A549 (cell line): ENCODE results near the gene SLIT3. TPM values are rescaled to one million over a fixed set of nuclear protein-coding genes. Genes with fewer than 3 reads are reported as not detected.

Source experiments
- ATAC-seq, 2 experiments: fragments of 200-7000 bp in 1 of 2; fragments of >200 bp in 1 of 2; cut with Nextera tagmentation in 1 of 2; cut with Tn5 transposase in 1 of 2; 3 replicates each; pipeline versions ENCODE4 v1.8.0 to v1.9.1; 2018 to 2020; ENCODE audit warnings: mild to moderate bottlenecking in 1 of 2, moderate library complexity in 1 of 2
- CTCF ChIA-PET: fragments of 300-600 bp; sonication (Branson Sonifier 250); formaldehyde crosslinking; extraction: SDS; loops from one replicate; lab custom pipeline; 2021; ENCODE audit warnings: antibody characterized with exemption, inconsistent platforms; lab: Yijun Ruan, JAX
- POLR2A ChIA-PET: fragments of 350-600 bp; formaldehyde crosslinking; extraction: SDS; loops from one replicate; lab custom pipeline; 2021; ENCODE audit warnings: antibody characterized with exemption, inconsistent platforms; lab: Yijun Ruan, JAX
- DNase-seq, 2 experiments: peaks; one replicate each; pipeline versions ENCODE4 v3.0.0 to v3.0.0-alpha.2; 2011 to 2016; ENCODE audit warnings: low read depth in 1 of 2, low spot score in 1 of 2
- FAIRE-seq: peaks from 2 replicates; lab custom pipeline; 2011; peaks lifted over from hg19 to GRCh38; lab: Jason Lieb, UNC
- H3K27ac ChIP-seq, 2 experiments: fragments of >200 bp; sonication (Bioruptor Twin); formaldehyde crosslinking; 3 replicates each; pipeline ENCODE4 v1.5.1; 2016 to 2017
- H3K4me1 ChIP-seq: fragments of >200 bp; sonication (Bioruptor Twin); formaldehyde crosslinking; 3 replicates; pipeline ENCODE4 v1.6.1; 2016
- H3K4me2 ChIP-seq: fragments of >200 bp; sonication (Bioruptor Twin); formaldehyde crosslinking; 3 replicates; pipeline ENCODE4 v1.6.1; 2016
- H3K4me3 ChIP-seq: fragments of >200 bp; sonication (Bioruptor Twin); formaldehyde crosslinking; 3 replicates; pipeline ENCODE4 v1.5.1; 2016
- H3K9me3 ChIP-seq: fragments of >200 bp; sonication (Bioruptor Twin); formaldehyde crosslinking; 3 replicates; pipeline ENCODE4 v1.6.1; 2016
- ATOH8 ChIP-seq: fragments of 250-450 bp; sonication (Bioruptor Pico); IDR thresholded peaks from 2 replicates; pipeline ENCODE4 v1.5.0; 2020; ENCODE audit warnings: low read depth, mild to moderate bottlenecking, moderate library complexity
- CEBPB ChIP-seq, 2 experiments: fragments of >200 bp in 1 of 2; sonication (Bioruptor Twin) in 1 of 2; formaldehyde crosslinking in 1 of 2; IDR thresholded peaks; 2 replicates each; pipeline ENCODE4 v1.6.1; 2012 to 2016
- EHF ChIP-seq: fragments of 250-450 bp; sonication (Bioruptor Pico); IDR thresholded peaks from 2 replicates; pipeline ENCODE4 v1.5.0; 2020; ENCODE audit warnings: mild to moderate bottlenecking
- EHMT2 ChIP-seq: fragments of 200-600 bp; sonication (generic); IDR thresholded peaks from 2 replicates; pipeline ENCODE4 v1.6.1; 2016; ENCODE audit warnings: antibody characterized with exemption, low read depth, mild to moderate bottlenecking, moderate library complexity
- ELK1 ChIP-seq: fragments of 150-350 bp; IDR thresholded peaks from 2 replicates; pipeline ENCODE4 v1.6.1; 2014; ENCODE audit warnings: low read depth, mild to moderate bottlenecking, low read length
- EP300 ChIP-seq, 2 experiments: fragments of >200 bp; sonication (Bioruptor Twin); formaldehyde crosslinking; IDR thresholded peaks; 2 replicates in 1 of 2; 3 replicates in 1 of 2; pipeline ENCODE4 v1.6.1; 2016 to 2017
- GATA3 ChIP-seq: IDR thresholded peaks from 2 replicates; pipeline ENCODE4 v1.6.1; 2012; ENCODE audit warnings: borderline replicate concordance
- HDAC2 ChIP-seq: fragments of 200-600 bp; sonication (generic); IDR thresholded peaks from 2 replicates; pipeline ENCODE4 v1.6.1; 2016
- HES2 ChIP-seq: fragments of >200 bp; sonication (Bioruptor Twin); formaldehyde crosslinking; IDR thresholded peaks from 2 replicates; pipeline ENCODE4 v1.6.1; 2016
- HOXA7 ChIP-seq: fragments of 250-450 bp; sonication (Bioruptor Pico); IDR thresholded peaks from 2 replicates; pipeline ENCODE4 v1.5.0; 2020; ENCODE audit warnings: mild to moderate bottlenecking, moderate library complexity
- JUN ChIP-seq, 2 experiments: fragments of >200 bp; sonication (Bioruptor Twin); formaldehyde crosslinking; IDR thresholded peaks; 2 replicates in 1 of 2; 3 replicates in 1 of 2; pipeline ENCODE4 v1.6.1; 2016 to 2017
- KDM1A ChIP-seq: fragments of 200-600 bp; sonication (generic); IDR thresholded peaks from 2 replicates; pipeline ENCODE4 v1.6.1; 2016; ENCODE audit warnings: low read depth, mild to moderate bottlenecking
- MAZ ChIP-seq: fragments of 150-350 bp; IDR thresholded peaks from 2 replicates; pipeline ENCODE4 v1.6.1; 2014; ENCODE audit warnings: antibody characterized with exemption, low read depth, low read length, borderline replicate concordance
- NPAS2 ChIP-seq: fragments of 250-450 bp; sonication (Bioruptor Pico); IDR thresholded peaks from 2 replicates; pipeline ENCODE4 v1.8.0; 2022; ENCODE audit warnings: mild to moderate bottlenecking, moderate library complexity, borderline replicate concordance
- POLR2A ChIP-seq: IDR thresholded peaks from 2 replicates; pipeline ENCODE4 v1.6.1; 2012; ENCODE audit warnings: mild to moderate bottlenecking, low read length
- POLR2AphosphoS2 ChIP-seq: conservative IDR thresholded peaks from 2 replicates; pipeline ENCODE4 v1.6.1; 2012; ENCODE audit warnings: low read length, improper control_type of control experiment, inconsistent platforms
- RARB ChIP-seq: fragments of 250-450 bp; sonication (Bioruptor Pico); IDR thresholded peaks from 2 replicates; pipeline ENCODE4 v1.8.0; 2021; ENCODE audit warnings: mild to moderate bottlenecking, moderate library complexity
- SMC3 ChIP-seq: fragments of >200 bp; sonication (Bioruptor Twin); formaldehyde crosslinking; IDR thresholded peaks from 3 replicates; pipeline ENCODE4 v1.6.1; 2018; ENCODE audit warnings: inconsistent platforms
- TFCP2L1 ChIP-seq: fragments of 250-450 bp; sonication (Bioruptor Pico); IDR thresholded peaks from 2 replicates; pipeline ENCODE4 v1.5.0; 2021; ENCODE audit warnings: mild to moderate bottlenecking
- TP53 ChIP-seq: fragments of 250-450 bp; sonication (Bioruptor Pico); IDR thresholded peaks from 2 replicates; pipeline ENCODE4 v1.5.0; 2021; ENCODE audit warnings: mild to moderate bottlenecking, moderate library complexity
- USF2 ChIP-seq: fragments of 450-650 bp; IDR thresholded peaks from 2 replicates; pipeline ENCODE4 v1.6.1; 2014; ENCODE audit warnings: antibody characterized with exemption
- ZNF302 ChIP-seq: fragments of 250-450 bp; sonication (Bioruptor Pico); IDR thresholded peaks from 2 replicates; pipeline ENCODE4 v1.9.0; 2021; ENCODE audit warnings: inconsistent platforms, mild to moderate bottlenecking, moderate library complexity
- ZSCAN20 ChIP-seq: fragments of 250-450 bp; sonication (Bioruptor Pico); IDR thresholded peaks from 2 replicates; pipeline ENCODE4 v1.8.0; 2022; ENCODE audit warnings: mild to moderate bottlenecking, moderate library complexity
- WGBS: methylation state at CpG from one replicate; pipeline ENCODE4 v1.1.6; 2017; ENCODE audit errors: missing lambda C conversion rate; 5-methylcytosine and 5-hydroxymethylcytosine counted together
- polyA plus RNA-seq, 4 experiments: library from polyadenylated mRNA; depleted of rRNA in 3 of 4; stranded (reverse); fragments of >200 nt; fragmentation: RNase III in 1 of 4; extraction: RNeasy Plus Mini Kit Qiagen cat#74134 plus additional on column Dnase treatment in 1 of 4; gene quantifications; 2 replicates in 3 of 4; 3 replicates in 1 of 4; pipeline ENCODE4 v1.2.3, GENCODE V29; 2011 to 2017

SLIT3 gene
- polyA plus RNA-seq, 2 of the 4 experiments (the other 2 are of a cell fraction) = 12.7 to 22.9 TPM

GRCh38 chr5:168808051-168808616 is 492.8 kb downstream of the SLIT3 start:
- DNase-seq (no peak), ATAC-seq (no peak), FAIRE-seq (no peak)
- H3K4me1 ChIP-seq = no peaks in the 10 kb centered on the region
- ChIA-PET POLR2A (no interaction called here), CTCF (no interaction called here)
- TF ChIP-seq POLR2AphosphoS2 (no peak), KDM1A (0 out of 2 replicates have a peak, but pooled peaks have one; percentile 20)
- no peaks in the 10 kb centered on the region for H3K9me3 ChIP-seq
- H3K4me3 ChIP-seq = no peak overlapping the region
- H3K27ac ChIP-seq = no peak overlapping the region
- no peak overlapping the region for H3K4me2 ChIP-seq
- WGBS = 90% methylated on average over 3 of the region's 3 CpGs

- ATAC-seq (no peak), FAIRE-seq (no peak), DNase-seq (no peak)
- no peaks in the 10 kb centered on the region for H3K4me1 ChIP-seq
- H3K4me3 ChIP-seq = no peak overlapping the region
- H3K4me2 ChIP-seq = no peak overlapping the region
- no peak for TF ChIP-seq ZNF302 (CRISPR knock-in tag)
- no peak for TF ChIP-seq HDAC2
- no peak for TF ChIP-seq TFCP2L1 (CRISPR knock-in tag)
- no peak for TF ChIP-seq JUN (IDR thresholded peaks at IDR 0.05)
- no peak for TF ChIP-seq EHF (CRISPR knock-in tag)
- TF ChIP-seq RARB (CRISPR knock-in tag) = no peak
- TF ChIP-seq SMC3 = no peak
- TF ChIP-seq NPAS2 (CRISPR knock-in tag) = no peak
- no peak for TF ChIP-seq TP53 (CRISPR knock-in tag)
- no peak for TF ChIP-seq HES2
- TF ChIP-seq GATA3 = no peak
- H3K27ac ChIP-seq = no peak overlapping the region
- ChIA-PET CTCF (interaction anchor here (1.1 kb wide), 2 partner anchors 15 to 101 kb away, joined by 3 to 4 read pairs; no protein-coding TSS in a partner anchor), POLR2A (no interaction called here)
- no peaks in the 10 kb centered on the region for H3K9me3 ChIP-seq
Observed at GRCh38 chr5:168807287-168807686, 493.7 kb downstream of the SLIT3 start.

GRCh38 chr5:168803541-168803940 is 497.4 kb downstream of the SLIT3 start:
- no peak overlapping the region for H3K27ac ChIP-seq
- no peaks in the 10 kb centered on the region for H3K9me3 ChIP-seq
- no peak overlapping the region for H3K4me3 ChIP-seq
- no peak for DNase-seq
- no peak overlapping the region for H3K4me2 ChIP-seq
- no peak for FAIRE-seq
- ChIA-PET POLR2A (no interaction called here), CTCF (no interaction called here)
- 0 out of 3 replicates have a peak, but pooled peaks cover under 1% of the 10 kb centered on the region for H3K4me1 ChIP-seq
- WGBS = 73% methylated on average over 4 of the region's 4 CpGs
- TF ChIP-seq HDAC2 (no peak), ZSCAN20 (CRISPR knock-in tag) (no peak), HOXA7 (CRISPR knock-in tag) (no peak), HES2 (no peak), ATOH8 (CRISPR knock-in tag) (no peak), NPAS2 (CRISPR knock-in tag) (no peak), EP300 (IDR thresholded peaks at IDR 0.05) (no peak), CEBPB (IDR thresholded peaks at IDR 0.05) (no peak), ELK1 (no peak), MAZ (no peak), USF2 (no peak), POLR2A (no peak), EHMT2 (no peak)
- ATAC-seq = no peak
